ENCODE measurements around the gene OTUB2. TPM values are rescaled to one million over a fixed set of nuclear protein-coding genes. Genes with fewer than 3 reads are reported as not detected.

OTUB2 gene
- total RNA-seq, 1 experiment from 2014 or later, result 0.55 TPM

DNA sequence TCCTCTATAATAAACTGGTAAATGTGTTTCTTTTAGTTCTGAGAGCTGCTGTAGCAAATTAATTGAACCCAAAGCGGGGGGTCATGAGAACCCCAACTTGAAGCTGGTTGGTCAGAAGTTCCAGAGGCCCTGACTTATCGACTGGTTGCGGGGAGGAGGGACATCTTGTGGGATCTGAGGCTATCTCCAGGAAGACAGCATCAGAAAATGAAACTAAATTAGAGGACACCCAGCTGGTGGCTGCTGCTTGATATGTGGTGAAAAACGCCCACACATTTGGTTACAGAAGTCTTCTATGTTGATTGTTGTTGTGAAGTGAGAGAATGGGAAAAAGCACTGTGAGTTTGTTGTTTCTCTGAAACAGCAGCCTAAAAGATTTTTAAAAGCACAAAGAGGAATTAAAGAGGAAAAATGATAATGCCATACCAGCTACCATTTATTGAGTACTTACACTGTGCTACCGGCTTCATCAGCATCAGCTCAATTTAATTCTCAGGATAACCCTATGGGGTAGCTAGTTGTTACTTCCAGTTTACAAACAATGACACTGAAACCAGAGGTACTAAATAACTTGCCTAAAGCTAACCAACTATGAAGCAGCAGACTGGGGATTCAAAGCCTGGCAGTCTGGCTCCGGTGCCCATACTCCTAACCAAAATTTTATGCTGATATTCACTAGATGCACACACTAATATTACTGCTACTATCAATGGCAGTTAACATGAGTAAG lies 30.6 kb downstream of the OTUB2 start:
- Histone ChIP-seq H3K9me3 (ENCODE audit: insufficient read depth, low read depth) (no peaks in the 10 kb centered on the region), H3K9me2 (ENCODE audit: insufficient read depth) (no peaks in the 10 kb centered on the region), H2AFZ (no peak overlapping the region), H3K27me3 (ENCODE audit: insufficient read depth, low read depth) (no peaks in the 10 kb centered on the region), H3K79me2 (ENCODE audit: low read depth) (no peaks in the 10 kb centered on the region), H3K4me2 (no peak overlapping the region), H4K20me1 (ENCODE audit: insufficient read depth) (no peaks in the 10 kb centered on the region), H3K36me3 (ENCODE audit: low read depth) (0 out of 2 replicates have a peak, but pooled peaks cover under 1% of the 10 kb centered on the region), H3K4me1 (replicated peaks; ENCODE audit: insufficient read depth) (no peaks in the 10 kb centered on the region), H3K4me3 (no peak overlapping the region), H3K27ac (no peak overlapping the region), H3F3A (ENCODE audit: insufficient read depth, low read depth) (no peaks in the 10 kb centered on the region)
- BruUV-seq (replicated peaks), result no TSS peak
- intact Hi-C loops (cut with micrococcal nuclease; ENCODE audit: unreplicated experiment), result no loop called here
- TF ChIP-seq EZH2 (IDR thresholded peaks at IDR 0.05; ENCODE audit: low read depth), result no peak
- TF ChIP-seq, protein P1, sequence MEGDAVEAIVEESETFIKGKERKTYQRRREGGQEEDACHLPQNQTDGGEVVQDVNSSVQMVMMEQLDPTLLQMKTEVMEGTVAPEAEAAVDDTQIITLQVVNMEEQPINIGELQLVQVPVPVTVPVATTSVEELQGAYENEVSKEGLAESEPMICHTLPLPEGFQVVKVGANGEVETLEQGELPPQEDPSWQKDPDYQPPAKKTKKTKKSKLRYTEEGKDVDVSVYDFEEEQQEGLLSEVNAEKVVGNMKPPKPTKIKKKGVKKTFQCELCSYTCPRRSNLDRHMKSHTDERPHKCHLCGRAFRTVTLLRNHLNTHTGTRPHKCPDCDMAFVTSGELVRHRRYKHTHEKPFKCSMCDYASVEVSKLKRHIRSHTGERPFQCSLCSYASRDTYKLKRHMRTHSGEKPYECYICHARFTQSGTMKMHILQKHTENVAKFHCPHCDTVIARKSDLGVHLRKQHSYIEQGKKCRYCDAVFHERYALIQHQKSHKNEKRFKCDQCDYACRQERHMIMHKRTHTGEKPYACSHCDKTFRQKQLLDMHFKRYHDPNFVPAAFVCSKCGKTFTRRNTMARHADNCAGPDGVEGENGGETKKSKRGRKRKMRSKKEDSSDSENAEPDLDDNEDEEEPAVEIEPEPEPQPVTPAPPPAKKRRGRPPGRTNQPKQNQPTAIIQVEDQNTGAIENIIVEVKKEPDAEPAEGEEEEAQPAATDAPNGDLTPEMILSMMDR (conservative IDR thresholded peaks at IDR 0.05), result no peak
- ChIA-PET CTCF (no interaction called here), POLR2A (ENCODE audit: unreplicated experiment) (no interaction called here)
- no peak for DNase-seq

DNA sequence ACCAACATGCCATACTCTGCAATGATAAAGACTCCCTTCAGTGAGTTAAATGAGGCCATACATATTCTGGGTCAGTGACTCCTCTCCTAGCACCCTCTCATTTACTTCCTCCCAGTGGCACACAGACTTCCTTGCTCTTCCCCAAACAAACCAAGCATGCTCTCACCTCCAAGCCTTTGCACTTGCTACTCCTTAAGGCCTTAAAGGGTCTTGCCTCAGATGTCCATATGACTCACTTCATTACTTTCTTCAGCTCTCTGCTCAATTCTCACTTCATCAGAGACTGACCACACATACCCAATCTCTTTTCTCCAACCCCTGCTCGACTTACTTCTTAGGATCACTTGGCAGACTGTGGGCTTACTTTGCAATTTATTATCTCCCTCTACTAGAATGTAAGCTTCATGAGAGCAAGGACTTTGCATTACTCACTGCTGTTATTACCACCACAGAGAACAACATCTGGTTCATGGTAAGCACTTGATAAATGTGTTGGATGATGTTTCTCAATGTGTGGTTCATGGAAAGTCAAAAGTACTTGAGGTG lies 32.1 kb downstream of the OTUB2 start:
- Histone ChIP-seq H3K4me1 (replicated peaks; ENCODE audit: insufficient read depth) (no peaks in the 10 kb centered on the region), H4K20me1 (ENCODE audit: insufficient read depth) (no peaks in the 10 kb centered on the region), H3K79me2 (ENCODE audit: low read depth) (no peaks in the 10 kb centered on the region), H3K9me2 (ENCODE audit: insufficient read depth) (no peaks in the 10 kb centered on the region), H2AFZ (no peak overlapping the region), H3K4me3 (no peak overlapping the region), H3K27me3 (ENCODE audit: insufficient read depth, low read depth) (no peaks in the 10 kb centered on the region), H3F3A (ENCODE audit: insufficient read depth, low read depth) (no peaks in the 10 kb centered on the region), H3K9me3 (ENCODE audit: insufficient read depth, low read depth) (no peaks in the 10 kb centered on the region), H3K27ac (no peak overlapping the region), H3K4me2 (no peak overlapping the region), H3K36me3 (ENCODE audit: low read depth) (0 out of 2 replicates have a peak, but pooled peaks cover 3% of the 10 kb centered on the region)
- BruUV-seq (replicated peaks), result no TSS peak
- TF ChIP-seq EZH2 (IDR thresholded peaks at IDR 0.05; ENCODE audit: low read depth), result no peak
- TF ChIP-seq, protein P1 (conservative IDR thresholded peaks at IDR 0.05), result no peak
- intact Hi-C loops (cut with micrococcal nuclease; ENCODE audit: unreplicated experiment), result no loop called here
- DNase-seq, result no peak
- CTCF ChIA-PET, result no interaction called here
- POLR2A ChIA-PET (ENCODE audit: unreplicated experiment), result no interaction called here

DNA sequence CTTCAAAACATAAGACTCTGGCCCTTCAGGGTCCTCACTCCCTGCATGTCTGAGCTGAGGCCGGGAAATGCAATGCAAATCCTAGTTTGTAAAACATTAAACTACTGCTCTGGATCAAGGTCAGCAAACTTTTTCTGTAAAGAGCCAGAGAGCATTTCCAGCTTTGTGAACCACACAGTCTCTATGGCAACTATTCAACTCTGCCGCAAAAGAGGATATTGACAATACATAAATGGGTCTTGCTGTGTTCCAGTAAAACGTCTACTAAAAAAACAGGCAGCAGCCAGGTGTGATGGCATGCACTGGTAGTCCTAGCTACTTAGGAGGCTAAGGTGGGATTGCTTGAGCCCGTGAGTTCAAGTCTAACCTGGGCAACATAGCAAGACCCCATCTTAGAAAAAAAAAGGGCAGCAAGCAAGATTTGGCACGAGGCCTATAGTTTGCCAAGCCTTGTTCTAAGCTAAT lies 32.6 kb downstream of the OTUB2 start:
- H4K20me1 ChIP-seq (ENCODE audit: insufficient read depth), result no peaks in the 10 kb centered on the region
- H3K36me3 ChIP-seq (ENCODE audit: low read depth), result 0 out of 2 replicates have a peak, but pooled peaks cover 3% of the 10 kb centered on the region
- no peak for DNase-seq
- no peak overlapping the region for H3K27ac ChIP-seq
- H3K27me3 ChIP-seq (ENCODE audit: insufficient read depth, low read depth), result no peaks in the 10 kb centered on the region
- BruUV-seq (replicated peaks), result no TSS peak
- ChIA-PET CTCF (no interaction called here), POLR2A (ENCODE audit: unreplicated experiment) (no interaction called here)
- intact Hi-C loops (cut with micrococcal nuclease; ENCODE audit: unreplicated experiment), result no loop called here
- H3K9me3 ChIP-seq (ENCODE audit: insufficient read depth, low read depth), result no peaks in the 10 kb centered on the region
- H3K4me3 ChIP-seq, result no peak overlapping the region
- H3K4me2 ChIP-seq, result no peak overlapping the region
- H3K4me1 ChIP-seq (replicated peaks; ENCODE audit: insufficient read depth), result no peaks in the 10 kb centered on the region
- no peak for TF ChIP-seq EZH2 (IDR thresholded peaks at IDR 0.05; ENCODE audit: low read depth)
- TF ChIP-seq, protein P1 (conservative IDR thresholded peaks at IDR 0.05), result no peak
- no peaks in the 10 kb centered on the region for H3F3A ChIP-seq (ENCODE audit: insufficient read depth, low read depth)
- H2AFZ ChIP-seq, result no peak overlapping the region
- H3K79me2 ChIP-seq (ENCODE audit: low read depth), result peaks cover 4% of the 10 kb centered on the region; the same call in 1 of the 2 replicates
- no peaks in the 10 kb centered on the region for H3K9me2 ChIP-seq (ENCODE audit: insufficient read depth)
